Fibroblast of skin of left biceps (primary cell): Measurements from ENCODE around the gene TMEM200A.

Experiments used
- DNase-seq, 2 experiments: peaks; one replicate each; pipeline ENCODE4 v3.0.0-alpha.2; 2013; ENCODE audit warnings: low read depth in 2 of 2

Gene TMEM200A

GRCh38 chr6:130486417-130486816, 120.6 kb downstream of the TMEM200A start:
- DNase-seq = no peak

- DNase-seq = no peak
These were observed 123.7 kb downstream of the TMEM200A start for GRCh38 chr6:130489514-130489913.
